Fibroblast of skin of right quadriceps (primary cell): ENCODE measurements around the gene UBE2D3.
"Not testable (repeated sequence)": the region's sequence is repeated elsewhere in the genome, so short reads cannot be mapped to it uniquely, and the experiment has no call there.

ENCODE experiments used
- DNase-seq: peaks from one replicate; pipeline ENCODE4 v3.0.0-alpha.2; 2013

Gene UBE2D3

GRCh38 chr4:102829803-102830202, 2.5 kb upstream of the UBE2D3 start:
- DNase-seq: no peak

GRCh38 chr4:102828497-102828808, 1.1 kb upstream of the UBE2D3 start:
- no peak for DNase-seq

GRCh38 chr4:102827674-102828496, 534 bp upstream of the UBE2D3 start:
- DNase-seq: peak; percentile 100

GRCh38 chr4:102826105-102826889, 1.1 kb downstream of the UBE2D3 start:
- no peak for DNase-seq

GRCh38 chr4:102825261-102826091, 1.9 kb downstream of the UBE2D3 start:
- DNase-seq: peak; percentile 78

GRCh38 chr4:102824398-102824797, 3.0 kb downstream of the UBE2D3 start:
- no peak for DNase-seq

- no peak for DNase-seq
Observed at GRCh38 chr4:102823897-102824296, 3.5 kb downstream of the UBE2D3 start.

GRCh38 chr4:102823464-102823863, 3.9 kb downstream of the UBE2D3 start:
- DNase-seq: no peak

- peak; percentile 10 for DNase-seq
Observed at GRCh38 chr4:102819588-102820365, 7.6 kb downstream of the UBE2D3 start.

GRCh38 chr4:102819100-102819499, 8.3 kb downstream of the UBE2D3 start:
- DNase-seq: not testable (repeated sequence)

GRCh38 chr4:102817613-102818268, 9.6 kb downstream of the UBE2D3 start:
- no peak for DNase-seq

- DNase-seq: no peak
Observed at GRCh38 chr4:102817021-102817605, 10.2 kb downstream of the UBE2D3 start.

- DNase-seq: peak; percentile 91
Observed at GRCh38 chr4:102815981-102816380, 11.4 kb downstream of the UBE2D3 start.

- DNase-seq: no peak
Observed at GRCh38 chr4:102809691-102810090, 17.7 kb downstream of the UBE2D3 start.

- DNase-seq: no peak
Observed at GRCh38 chr4:102809190-102809589, 18.2 kb downstream of the UBE2D3 start.

GRCh38 chr4:102808009-102808408, 19.3 kb downstream of the UBE2D3 start:
- no peak for DNase-seq

- DNase-seq: no peak
Observed at GRCh38 chr4:102807345-102807744, 20.0 kb downstream of the UBE2D3 start.

GRCh38 chr4:102799816-102800215, 27.5 kb downstream of the UBE2D3 start:
- DNase-seq: peak; percentile 78

GRCh38 chr4:102794999-102795398, 32.4 kb downstream of the UBE2D3 start:
- no peak for DNase-seq

GRCh38 chr4:102792361-102792936, 34.9 kb downstream of the UBE2D3 start:
- DNase-seq: no peak

- no peak for DNase-seq
Observed at GRCh38 chr4:102791318-102791835, 36.0 kb downstream of the UBE2D3 start.
